Amygdala (tissue), 56 donors: ENCODE measurements around the gene KCTD2.

Experiments
- DNase-seq, 56 donors: peaks; one replicate each; lab custom pipeline; 2025; lab: John Stamatoyannopoulos, UW

Gene KCTD2

GRCh38 chr17:75091855-75092327, 44.9 kb downstream of the KCTD2 start:
- no peak for DNase-seq

- DNase-seq: no peak
Measured at GRCh38 chr17:75093548-75094158, 46.6 kb downstream of the KCTD2 start.

GRCh38 chr17:75094871-75095399, 47.9 kb downstream of the KCTD2 start:
- DNase-seq: no peak

GRCh38 chr17:75096082-75096625, 49.1 kb downstream of the KCTD2 start:
- DNase-seq: peak in 20 of 56 donors; percentile 2 to 34 (median 18)

GRCh38 chr17:75097865-75098264, 50.8 kb downstream of the KCTD2 start:
- DNase-seq: no peak

- DNase-seq: no peak
Measured at GRCh38 chr17:75098861-75099260, 51.8 kb downstream of the KCTD2 start.

GRCh38 chr17:75099881-75100595, 53.0 kb downstream of the KCTD2 start:
- DNase-seq: no peak

- no peak for DNase-seq
Measured at GRCh38 chr17:75102385-75102821, 55.4 kb downstream of the KCTD2 start.

GRCh38 chr17:75103601-75104554, 56.9 kb downstream of the KCTD2 start:
- no peak for DNase-seq

- DNase-seq: peak in 3 of 56 donors; percentile 8 to 29 (median 13)
Measured at GRCh38 chr17:75105126-75106080, 58.4 kb downstream of the KCTD2 start.

GRCh38 chr17:75108193-75108592, 61.2 kb downstream of the KCTD2 start:
- no peak for DNase-seq

GRCh38 chr17:75109046-75109406, 62.0 kb downstream of the KCTD2 start:
- no peak for DNase-seq

GRCh38 chr17:75109407-75110233, 62.6 kb downstream of the KCTD2 start, which contains the start of gene ARMC7:
TSS of gene ARMC7 (plus strand) at chr17:75109969. CDS start at chr17:75110289, 320 bp downstream.
- DNase-seq: peak in 55 of 56 donors; percentile 18 to 89 (median 74)

GRCh38 chr17:75110234-75110937, 63.4 kb downstream of the KCTD2 start:
- DNase-seq: peak in 1 of 56 donors; percentile 8

GRCh38 chr17:75111777-75112335, 64.8 kb downstream of the KCTD2 start:
- no peak for DNase-seq

- DNase-seq: peak; percentile 31 to 94 (median 74)
Measured at GRCh38 chr17:75113798-75114551, 67.0 kb downstream of the KCTD2 start.
